H1 (cell line): Measurements from ENCODE around the gene GAS2. TPM values are rescaled to one million over a fixed set of nuclear protein-coding genes. Genes with fewer than 3 reads are reported as not detected.

Experiments used
- CHD2 ChIP-seq: IDR thresholded peaks from 2 replicates; pipeline ENCODE4 v1.6.1; 2012; ENCODE audit warnings: low read length, improper control_type of control experiment
- HDAC2 ChIP-seq, 2 experiments: fragments of 300-600 bp in 1 of 2; sonication (generic) in 1 of 2; IDR thresholded peaks; 2 replicates each; pipeline ENCODE4 v1.6.1; 2011 to 2012; ENCODE audit warnings: low read depth in 2 of 2, low read length in 2 of 2, mild to moderate bottlenecking in 2 of 2, moderate library complexity in 2 of 2, borderline replicate concordance in 1 of 2, inconsistent platforms in 1 of 2
- HDAC6 ChIP-seq: IDR thresholded peaks from one replicate; pipeline ENCODE4 v1.7.1; 2012; ENCODE audit warnings: low read depth, mild to moderate bottlenecking, inconsistent platforms, low read length, moderate library complexity
- MAFK ChIP-seq: IDR thresholded peaks from 2 replicates; pipeline ENCODE4 v1.6.1; 2012; ENCODE audit warnings: low read depth, mild to moderate bottlenecking, improper control_type of control experiment, low read length
- POLR2A ChIP-seq, 2 experiments: IDR thresholded peaks; 1 replicate in 1 of 2; 2 replicates in 1 of 2; pipeline ENCODE4 v1.6.1; 2011; ENCODE audit warnings: low read depth in 2 of 2, low read length in 2 of 2, mild to moderate bottlenecking in 2 of 2; ENCODE audit errors: control extremely low read depth in 1 of 2
- RFX5 ChIP-seq: IDR thresholded peaks from 2 replicates; pipeline ENCODE4 v1.6.1; 2011; ENCODE audit warnings: low read depth, low read length, improper control_type of control experiment, borderline replicate concordance
- SP2 ChIP-seq: IDR thresholded peaks from 2 replicates; pipeline ENCODE4 v1.6.1; 2012; ENCODE audit warnings: mild to moderate bottlenecking, low read length, inconsistent platforms
- TBP ChIP-seq: IDR thresholded peaks from 2 replicates; pipeline ENCODE4 v1.6.1; 2011; ENCODE audit warnings: low read depth, low read length, improper control_type of control experiment
- TEAD4 ChIP-seq: IDR thresholded peaks from 2 replicates; pipeline ENCODE4 v1.6.1; 2012; ENCODE audit warnings: low read depth, low read length, inconsistent platforms, mixed read lengths
- polyA plus RNA-seq, 7 experiments: library from polyadenylated mRNA; depleted of rRNA in 3 of 7; stranded (reverse) in 5 of 7; unstranded in 2 of 7; fragments of >200 nt in 5 of 7; fragments of 200-250 nt in 2 of 7; gene quantifications; 1 replicate in 5 of 7; 2 replicates in 1 of 7; 4 replicates in 1 of 7; pipeline versions ENCODE4 v1.2.1 to v1.2.3, GENCODE V29; 2011 to 2013; ENCODE audit warnings: missing spikeins in 2 of 7, mixed read lengths in 2 of 7
- total RNA-seq: library from RNA; stranded (reverse); fragmentation: NEBNext Ultra II Directional; extraction: Animal tissue kit (Norgen Biotek cat#: 25700); gene quantifications from 2 replicates; pipeline ENCODE4 v1.2.1, GENCODE V29; 2021

The GAS2 gene
- total and polyA plus RNA-seq, 2 of the 8 experiments (the other 6 are each of a cell fraction or from before 2014, with no cell fraction given): 0.70 to 1.7 TPM

DNA sequence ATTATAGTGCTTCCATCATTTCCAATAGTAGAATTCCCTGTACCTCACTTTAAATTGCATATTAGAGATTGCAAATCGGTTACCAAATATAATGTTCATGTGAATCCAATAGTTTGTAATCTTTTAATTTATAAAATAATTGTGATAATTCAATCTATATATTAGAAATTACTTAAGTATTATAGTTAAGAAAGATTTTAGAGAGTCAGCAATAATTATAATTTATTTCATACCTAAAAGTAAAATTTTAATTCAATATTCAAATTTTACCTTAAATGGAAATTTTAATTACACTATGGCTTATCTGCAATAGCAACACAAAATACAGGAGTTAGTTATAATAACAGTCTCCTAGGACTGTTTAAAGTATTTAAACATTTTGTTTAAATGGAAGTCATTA, 180.3 kb downstream of the GAS2 start (continued):
- TF ChIP-seq SP2: no peak
- TF ChIP-seq POLR2A (IDR thresholded peaks at IDR 0.05; ENCODE audit: control extremely low read depth in 1 of 2, low read depth in 2 of 2, low read length in 2 of 2): no peak
- TF ChIP-seq RFX5: no peak
- TF ChIP-seq TEAD4: no peak
- TF ChIP-seq TBP: no peak
- no peak for TF ChIP-seq CHD2
- no peak for TF ChIP-seq MAFK
- no peak for TF ChIP-seq HDAC2 (IDR thresholded peaks at IDR 0.05; ENCODE audit: borderline replicate concordance in 1 of 2, low read depth in 2 of 2, low read length in 2 of 2)
- no peak for TF ChIP-seq HDAC6
- TF ChIP-seq, all 59 proteins: peak for 0
